OCI-LY7 (cell line): Measurements from ENCODE around the gene PIGL.

Experiments
- CTCF ChIP-seq: fragments of 200-600 bp; sonication (generic); conservative IDR thresholded peaks from 2 replicates; pipeline ENCODE4 v1.5.1; 2014; ENCODE audit warnings: mild to moderate bottlenecking, antibody characterized with exemption, low read length, moderate library complexity, mixed read lengths
- EZH2phosphoT487 ChIP-seq: fragments of 200-600 bp; sonication (generic); IDR thresholded peaks from 2 replicates; pipeline ENCODE4 v1.6.1; 2018; ENCODE audit warnings: low read depth, borderline replicate concordance, mild to moderate bottlenecking, mixed run types, antibody characterized with exemption, low read length, moderate library complexity, mixed read lengths

GRCh38 chr17:16342979-16343378 is 126.0 kb downstream of the PIGL start:
- TF ChIP-seq CTCF (no peak), EZH2phosphoT487 (no peak)
